HG02870 (cell line): ENCODE data around the gene MED27.
"Not testable (repeated sequence)": the region's sequence is repeated elsewhere in the genome, so short reads cannot be mapped to it uniquely, and the experiment has no call there.

Experiments
- ATAC-seq: cut with Tn5 transposase; IDR thresholded peaks from one replicate; pipeline ENCODE4 v1.9.1; 2021; ENCODE audit warnings: mild to moderate bottlenecking, moderate library complexity; ENCODE audit not compliant: unreplicated experiment

MED27 gene

GRCh38 chr9:131927091-131927490, 152.6 kb downstream of the MED27 start:
- ATAC-seq, result no peak

DNA sequence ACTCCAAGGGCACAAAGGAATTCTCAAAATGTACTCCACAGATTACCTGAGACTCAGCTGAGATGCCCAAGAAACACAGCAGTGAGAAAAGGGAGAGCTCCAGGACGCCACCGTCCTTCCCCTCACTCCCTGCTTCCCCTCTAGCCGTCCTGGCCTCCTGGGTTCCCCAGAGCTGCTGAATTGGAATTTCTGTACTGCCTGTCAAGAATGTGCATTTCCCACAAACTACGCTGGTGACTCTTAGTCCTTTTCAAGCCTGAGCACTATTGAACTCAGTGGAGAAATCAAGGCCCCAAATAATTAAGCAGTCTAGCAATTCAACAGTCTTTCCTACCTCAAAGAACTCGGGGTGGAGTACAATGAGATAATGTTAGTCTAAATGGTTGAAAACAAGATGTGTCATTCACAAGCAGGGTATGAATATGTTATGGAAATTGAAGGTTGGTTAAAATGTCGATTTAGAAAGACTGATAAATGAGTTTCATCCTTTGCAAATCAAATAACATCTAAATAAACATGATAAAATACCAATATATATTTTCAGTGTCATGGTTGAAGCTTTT, 153.2 kb downstream of the MED27 start:
- no peak for ATAC-seq

DNA sequence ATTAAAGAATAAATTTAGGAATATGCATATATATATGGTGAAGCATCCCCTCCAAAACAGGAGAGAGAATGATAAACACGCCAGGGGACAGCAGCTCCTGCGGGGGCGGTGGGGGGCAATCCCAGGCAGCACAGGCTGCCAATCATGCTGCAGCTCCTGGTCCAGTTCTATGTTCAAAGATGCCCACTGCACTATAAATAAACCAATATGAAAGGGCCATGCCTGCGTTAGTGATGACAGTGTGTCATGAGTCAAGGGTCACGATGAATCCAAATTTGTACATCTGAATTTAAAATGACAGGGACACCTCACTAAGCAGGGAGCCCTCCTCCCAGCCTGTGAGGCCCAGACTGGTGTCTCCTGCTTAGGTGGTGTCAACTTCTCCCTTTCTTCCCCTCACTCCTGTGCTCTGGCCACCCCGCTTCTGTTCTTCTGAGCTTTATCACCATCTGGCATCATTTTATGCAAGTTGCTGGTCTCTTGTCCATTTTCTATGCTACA, 153.9 kb downstream of the MED27 start:
- ATAC-seq, result no peak

DNA sequence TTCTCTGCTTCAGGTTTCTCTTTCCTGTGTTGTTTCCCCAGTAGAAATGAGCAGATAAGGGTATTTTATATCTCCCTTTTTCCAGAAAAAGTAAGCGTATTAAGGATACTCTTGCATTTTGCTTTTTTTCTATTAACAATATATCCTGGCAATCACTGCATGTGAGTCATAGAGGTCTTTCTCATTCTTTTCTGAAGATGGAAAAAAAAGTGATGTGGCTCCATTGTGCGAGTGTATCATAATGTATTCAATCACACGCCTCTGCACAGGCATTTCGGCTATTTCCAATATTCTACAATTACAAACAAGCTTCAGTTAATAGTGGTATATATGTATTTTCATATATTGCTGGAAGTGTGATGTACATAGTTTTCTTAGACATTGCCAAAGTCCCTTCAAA, 155.9 kb downstream of the MED27 start:
- no peak for ATAC-seq

DNA sequence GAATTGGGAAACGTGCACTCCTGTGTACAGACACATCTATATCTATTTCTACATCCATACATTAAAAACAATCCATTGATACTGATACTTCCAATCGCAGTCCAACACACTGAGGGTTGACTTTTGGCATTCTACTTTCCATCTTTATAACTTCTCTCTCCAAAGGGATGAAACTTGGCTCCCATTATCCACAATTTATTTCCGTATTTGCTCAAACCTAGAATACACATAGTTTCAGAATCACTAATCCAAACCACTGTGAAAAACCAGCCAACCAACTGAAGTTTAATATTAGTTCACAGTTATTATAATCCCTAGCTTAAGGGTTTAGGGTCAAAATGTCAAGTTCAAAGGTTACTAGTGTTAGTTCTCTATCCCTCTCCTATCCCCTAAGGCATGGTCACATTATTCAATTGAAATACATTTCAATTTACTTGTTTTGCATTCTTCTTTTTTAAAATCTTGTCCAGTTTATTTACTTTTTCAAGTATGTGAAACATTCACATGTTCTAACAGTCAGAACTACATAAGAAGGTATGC, 156.5 kb downstream of the MED27 start:
- ATAC-seq, result no peak

DNA sequence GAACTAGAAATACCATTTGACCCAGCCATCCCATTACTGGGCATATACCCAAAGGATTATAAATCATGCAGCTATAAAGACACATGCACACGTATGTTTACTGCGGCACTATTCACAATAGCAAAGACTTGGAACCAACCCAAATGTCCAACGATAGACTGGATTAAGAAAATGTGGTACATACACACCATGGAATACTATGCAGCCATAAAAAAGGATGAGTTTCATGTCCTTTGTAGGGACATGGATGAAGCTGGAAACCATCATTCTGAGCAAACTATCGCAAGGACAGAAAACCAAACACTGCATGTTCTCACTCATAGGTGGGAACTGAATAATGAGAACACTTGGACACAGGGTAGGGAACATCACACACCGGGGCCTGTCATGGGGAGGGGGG, 158.0 kb downstream of the MED27 start:
- ATAC-seq, result not testable (repeated sequence)

- ATAC-seq, result no peak
Measured at GRCh38 chr9:131919216-131919615, 160.5 kb downstream of the MED27 start.

- ATAC-seq, result no peak
Measured at GRCh38 chr9:131918481-131918880, 161.2 kb downstream of the MED27 start.

- no peak for ATAC-seq
Measured at GRCh38 chr9:131917009-131917408, 162.7 kb downstream of the MED27 start.

- no peak for ATAC-seq
Measured at GRCh38 chr9:131915181-131915580, 164.5 kb downstream of the MED27 start.

DNA sequence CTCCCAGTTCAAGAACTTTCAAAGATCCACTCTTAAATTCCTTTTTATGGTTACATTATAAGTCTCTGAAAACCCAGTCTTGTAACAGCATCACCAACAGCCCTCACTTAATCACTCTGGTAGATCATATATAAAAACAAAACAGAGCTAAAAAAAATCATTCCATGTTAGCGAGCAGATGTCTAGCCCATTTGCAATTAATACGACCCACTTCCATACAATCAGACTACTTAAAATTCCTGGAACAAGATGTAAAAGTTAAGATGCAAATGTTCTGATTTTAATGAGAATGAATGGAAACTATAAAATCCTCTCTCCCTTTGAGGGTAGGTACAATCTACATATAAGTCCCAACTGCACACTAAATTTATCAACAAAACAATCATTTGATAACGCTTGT, 167.0 kb downstream of the MED27 start:
- no peak for ATAC-seq

DNA sequence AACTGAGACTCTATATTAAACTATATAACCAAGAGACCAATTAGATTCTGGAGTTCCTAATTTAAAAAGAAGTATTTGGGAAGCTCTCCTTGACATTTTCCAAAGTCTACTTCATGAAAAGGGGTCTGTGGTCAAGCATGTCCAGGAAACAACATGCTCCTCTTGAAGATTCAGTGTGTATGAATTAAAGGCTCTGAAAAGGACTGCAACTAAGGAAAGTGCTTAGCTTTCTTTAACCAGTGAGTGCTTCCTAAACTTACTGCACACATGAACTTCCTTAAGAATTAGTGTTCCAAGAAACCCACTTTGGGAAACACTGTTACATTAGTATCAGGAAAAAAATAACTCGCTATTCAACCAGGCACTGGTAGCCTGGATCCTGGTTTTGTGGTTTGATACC, 167.6 kb downstream of the MED27 start:
- no peak for ATAC-seq

GRCh38 chr9:131910572-131910971, 169.1 kb downstream of the MED27 start:
- ATAC-seq, result no peak

DNA sequence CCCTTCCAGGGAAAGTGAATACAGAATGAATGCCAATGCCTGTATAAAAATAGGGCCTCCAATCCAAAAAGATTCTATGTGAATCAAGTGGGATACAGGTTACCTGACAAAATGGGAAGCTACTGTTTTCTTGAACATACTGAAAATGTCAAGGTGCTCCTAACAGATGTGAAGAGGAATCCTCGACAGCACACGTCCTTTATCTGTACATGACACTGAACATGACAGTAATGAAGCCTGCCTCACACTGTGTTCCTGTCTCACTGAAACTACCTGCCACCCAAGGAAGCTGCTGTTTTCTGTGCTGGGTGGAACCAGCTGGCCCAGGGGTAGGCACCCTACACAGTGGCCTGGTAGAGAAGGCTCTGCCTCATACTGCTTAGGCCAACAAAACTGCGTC, 174.5 kb downstream of the MED27 start:
- ATAC-seq, result no peak

DNA sequence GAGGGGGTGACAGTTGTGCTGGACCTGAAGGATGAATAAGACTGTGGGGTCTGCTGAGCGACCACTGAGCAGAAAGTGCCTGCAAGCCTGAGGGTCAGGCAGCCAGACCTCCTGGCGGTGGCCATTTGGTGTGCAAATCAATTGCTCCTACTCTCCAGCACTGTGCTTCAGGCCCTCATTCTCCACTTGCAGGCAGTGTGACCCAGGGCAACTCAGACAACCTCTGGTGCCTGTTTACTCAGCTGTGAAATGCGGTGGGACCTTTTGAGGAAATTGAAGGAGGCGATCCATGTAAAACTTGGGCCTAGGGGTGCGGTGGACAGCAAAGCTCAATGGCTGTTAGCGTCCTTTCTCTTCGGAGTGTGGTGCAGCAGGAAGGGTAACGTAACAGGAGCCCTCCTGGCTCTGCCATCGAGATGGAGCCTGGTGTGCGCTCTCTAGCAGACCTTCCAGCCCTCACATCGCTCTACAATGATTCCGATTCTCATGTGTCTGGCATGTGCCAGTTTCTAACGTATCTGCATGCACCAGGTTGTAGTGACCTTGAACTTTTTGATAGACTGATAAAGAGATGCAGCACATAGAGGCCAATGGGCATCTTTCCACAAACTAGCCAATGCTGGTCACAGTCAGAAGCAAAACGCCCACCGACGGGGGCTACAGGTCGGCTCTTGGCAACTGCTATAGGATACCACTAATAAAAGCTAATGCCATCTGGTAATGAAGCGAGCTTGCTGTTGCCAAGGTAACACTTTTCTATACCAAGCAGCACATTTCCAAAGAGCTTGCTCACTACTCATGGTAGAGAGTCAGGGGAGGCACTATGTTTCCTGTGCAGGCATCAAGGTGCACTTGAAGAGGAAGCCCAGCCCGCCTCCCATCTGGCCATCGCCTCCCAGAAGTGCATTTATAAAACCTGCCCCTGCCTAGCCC, 180.1 kb downstream of the MED27 start:
- ATAC-seq, result no peak

GRCh38 chr9:131892902-131893500, 186.7 kb downstream of the MED27 start:
- no peak for ATAC-seq

DNA sequence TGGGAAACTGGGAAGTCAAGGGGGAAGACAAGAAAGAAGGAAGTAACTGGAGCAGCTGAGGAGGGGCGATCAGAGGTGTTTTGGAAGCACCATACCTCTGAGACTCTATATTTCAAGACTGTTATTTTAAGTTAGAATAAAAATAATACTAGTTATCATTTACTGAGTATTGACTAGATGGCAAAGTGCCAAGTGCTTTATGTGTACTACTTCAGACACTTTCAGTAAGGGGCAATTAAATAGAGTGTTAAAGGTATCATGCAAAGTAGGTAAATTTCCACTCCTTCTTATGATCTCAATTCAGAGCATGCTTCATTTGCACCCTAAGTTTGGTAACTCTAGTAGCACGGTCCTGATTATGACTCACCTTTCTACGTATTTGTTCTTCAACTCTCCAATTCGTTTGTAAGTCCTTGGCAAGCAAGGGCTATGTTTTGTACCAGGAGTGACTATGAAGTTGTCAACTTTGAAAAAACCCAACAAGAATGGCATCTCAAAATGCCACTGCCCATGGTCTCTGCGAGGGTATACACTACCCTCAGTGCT, 187.4 kb downstream of the MED27 start:
- ATAC-seq, result no peak

DNA sequence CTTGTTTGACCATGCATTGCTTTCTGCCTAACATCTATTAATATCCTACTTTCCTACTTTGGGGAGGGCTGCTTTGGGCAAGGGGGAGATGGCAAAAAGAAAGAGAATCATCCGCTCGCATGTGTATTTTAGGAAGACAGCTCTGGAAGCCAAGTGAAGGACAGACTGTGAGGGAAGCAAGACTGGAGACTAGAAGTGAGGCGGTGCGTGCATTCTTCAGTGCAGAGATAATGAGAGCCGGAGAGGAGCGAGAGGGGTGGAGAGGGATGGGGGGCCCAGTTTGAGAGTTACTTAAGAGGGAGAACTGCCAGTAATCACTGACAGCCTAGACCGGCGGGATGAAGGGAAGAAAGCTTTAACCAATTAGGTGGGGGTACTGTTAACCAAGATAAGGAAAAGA, 188.1 kb downstream of the MED27 start:
- no peak for ATAC-seq

DNA sequence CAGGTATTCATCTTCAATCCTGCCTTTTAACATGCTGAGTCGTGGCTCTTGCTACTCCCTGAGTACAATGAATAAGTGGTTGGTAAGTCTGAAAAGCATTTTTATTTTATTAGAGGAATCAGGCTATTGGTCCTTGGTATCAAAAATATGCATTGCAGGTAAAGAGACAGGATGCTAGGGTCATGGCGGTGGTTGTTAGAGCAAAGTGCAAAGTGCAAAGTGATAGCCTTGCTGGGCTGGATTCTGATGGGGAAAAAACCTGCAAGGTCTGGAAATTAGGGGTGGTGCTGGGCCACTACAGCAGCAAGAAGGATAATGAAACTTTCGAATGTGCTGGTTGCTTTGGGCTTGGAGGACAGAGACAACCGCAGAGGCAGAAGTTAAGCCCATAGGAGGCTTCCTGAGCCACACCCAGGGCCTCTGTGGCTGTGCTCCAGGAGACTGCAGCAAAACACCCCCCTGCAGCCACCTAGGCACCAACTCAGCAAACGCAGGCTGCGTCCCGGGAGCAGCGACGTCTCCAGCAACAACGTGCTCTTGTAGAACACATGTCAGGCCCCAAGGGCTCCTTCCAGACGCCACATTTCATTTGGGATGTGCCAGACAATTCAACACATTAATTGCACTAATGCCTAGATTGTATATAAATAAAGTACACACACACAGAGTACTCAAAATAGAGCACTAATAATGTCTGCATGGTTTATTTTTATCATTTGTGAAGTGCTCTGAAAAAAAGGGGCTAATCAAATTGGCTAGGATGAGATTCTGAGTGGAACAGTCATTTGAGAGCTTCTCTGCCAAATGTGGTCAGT, 190.0 kb downstream of the MED27 start:
- no peak for ATAC-seq

DNA sequence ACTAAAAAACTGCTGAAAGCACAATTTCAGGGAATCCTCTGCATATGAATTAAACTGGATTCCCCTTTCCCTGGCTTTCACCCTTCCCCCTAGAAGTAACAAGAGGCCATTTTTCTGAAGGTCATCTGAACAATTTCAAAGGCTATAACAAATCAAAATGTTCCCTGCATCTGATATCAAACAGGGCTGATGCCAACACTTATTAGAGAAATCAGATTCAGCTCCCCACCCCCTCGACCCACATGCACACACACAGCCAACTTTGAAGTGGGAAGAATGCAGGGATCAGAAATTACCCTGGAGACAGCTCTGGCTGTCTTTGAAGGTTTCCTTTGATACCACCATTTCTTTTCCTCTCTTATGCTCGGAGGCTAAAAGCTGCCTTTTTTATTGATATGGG, 190.7 kb downstream of the MED27 start:
- no peak for ATAC-seq

DNA sequence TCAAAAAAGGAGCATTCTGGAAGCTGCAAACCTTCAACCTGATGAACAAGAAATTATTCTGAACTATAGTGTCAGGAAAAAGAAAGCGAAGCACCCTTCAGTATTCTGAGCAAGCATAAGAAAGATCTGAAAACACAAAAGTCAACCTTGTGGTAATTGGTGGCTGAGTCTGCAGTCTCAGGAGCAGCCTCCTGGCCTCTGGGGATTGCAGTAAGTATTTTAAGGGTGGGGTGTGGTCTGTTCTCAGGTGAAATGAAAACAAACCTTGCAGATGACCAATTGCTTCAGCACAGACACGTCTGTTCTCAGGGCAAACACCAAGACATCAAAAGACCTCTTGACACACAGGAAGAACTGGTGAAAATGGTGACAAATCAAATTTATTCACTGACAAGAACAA, 192.0 kb downstream of the MED27 start:
- ATAC-seq, result no peak
